Central memory CD4-positive, alpha-beta T cell (primary cell): ENCODE measurements around the gene CSF3R.

ENCODE experiments used
- DNase-seq: peaks from one replicate; pipeline ENCODE4 v3.0.0; 2022
- total RNA-seq, 3 experiments: gene quantifications; one replicate each; lab custom pipeline; 2026; lab: John Stamatoyannopoulos, UW

Gene CSF3R
- total RNA-seq, result 0 to 0.19 (median 0) reads per million in 3 experiments

DNA sequence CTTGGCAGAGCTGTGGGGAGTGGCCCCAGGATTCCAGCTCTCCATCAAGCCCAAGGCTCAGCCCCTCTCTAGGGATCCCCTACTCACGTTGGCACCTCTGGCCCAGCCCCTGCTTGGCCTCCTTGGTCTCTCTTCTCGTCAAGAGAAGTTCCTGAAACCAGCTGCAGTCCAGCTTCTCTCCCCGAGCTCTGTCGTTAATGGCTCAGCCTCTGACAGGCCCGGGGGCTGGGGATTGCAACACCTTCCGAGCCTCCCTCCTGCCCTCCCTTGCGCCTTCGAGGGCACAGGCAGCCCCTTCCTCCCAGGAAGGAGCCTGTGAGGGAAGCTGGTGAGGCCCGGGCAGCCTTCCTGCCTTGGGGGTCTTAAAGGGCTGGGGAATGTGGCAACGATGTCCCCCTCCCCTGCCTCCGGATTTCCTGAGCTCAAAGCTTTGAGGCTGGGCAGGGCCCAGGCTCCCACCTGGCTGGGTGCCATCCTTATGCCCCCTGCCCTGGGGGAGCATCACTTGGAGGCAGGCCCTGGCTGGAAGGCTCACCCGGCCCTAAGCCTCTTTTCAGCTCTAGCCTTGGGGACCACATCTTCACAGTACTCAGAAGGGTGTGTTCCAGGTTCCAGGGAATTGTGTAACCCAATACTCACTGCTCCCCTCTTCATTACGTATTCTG lies at the start of gene CSF3R:
CSF3R (minus strand) TSS at position 190 of the 665 bp plus-strand sequence. CDS start 3,417 bp downstream, outside the sequence.
- DNase-seq, result no peak

GRCh38 chr1:36531833-36532232 lies 49.1 kb upstream of the CSF3R start:
- DNase-seq, result no peak

GRCh38 chr1:36530791-36531190 lies 48.1 kb upstream of the CSF3R start:
- no peak for DNase-seq

DNA sequence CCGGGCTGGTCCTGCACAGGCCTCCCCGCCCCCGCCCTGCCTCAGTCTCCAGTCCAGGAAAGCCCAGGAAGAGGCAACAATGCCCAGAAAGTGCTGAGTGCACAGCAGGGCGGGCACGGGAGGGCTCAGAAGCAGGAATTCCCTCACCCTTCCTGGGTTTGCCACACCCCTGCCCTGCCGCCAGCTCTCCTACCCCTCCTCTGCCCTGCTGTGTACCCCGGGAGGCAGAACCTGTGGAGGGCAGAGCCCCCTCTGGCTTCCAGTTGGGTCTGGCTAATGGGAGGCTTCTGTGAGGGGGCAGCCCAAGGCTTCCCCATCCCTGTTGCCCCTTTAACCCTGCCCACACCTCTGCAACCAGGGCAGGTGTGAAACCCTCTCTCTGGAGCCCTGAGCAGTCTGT lies 47.5 kb upstream of the CSF3R start:
- no peak for DNase-seq

- no peak for DNase-seq
Measured at GRCh38 chr1:36529769-36530260, 47.1 kb upstream of the CSF3R start.

DNA sequence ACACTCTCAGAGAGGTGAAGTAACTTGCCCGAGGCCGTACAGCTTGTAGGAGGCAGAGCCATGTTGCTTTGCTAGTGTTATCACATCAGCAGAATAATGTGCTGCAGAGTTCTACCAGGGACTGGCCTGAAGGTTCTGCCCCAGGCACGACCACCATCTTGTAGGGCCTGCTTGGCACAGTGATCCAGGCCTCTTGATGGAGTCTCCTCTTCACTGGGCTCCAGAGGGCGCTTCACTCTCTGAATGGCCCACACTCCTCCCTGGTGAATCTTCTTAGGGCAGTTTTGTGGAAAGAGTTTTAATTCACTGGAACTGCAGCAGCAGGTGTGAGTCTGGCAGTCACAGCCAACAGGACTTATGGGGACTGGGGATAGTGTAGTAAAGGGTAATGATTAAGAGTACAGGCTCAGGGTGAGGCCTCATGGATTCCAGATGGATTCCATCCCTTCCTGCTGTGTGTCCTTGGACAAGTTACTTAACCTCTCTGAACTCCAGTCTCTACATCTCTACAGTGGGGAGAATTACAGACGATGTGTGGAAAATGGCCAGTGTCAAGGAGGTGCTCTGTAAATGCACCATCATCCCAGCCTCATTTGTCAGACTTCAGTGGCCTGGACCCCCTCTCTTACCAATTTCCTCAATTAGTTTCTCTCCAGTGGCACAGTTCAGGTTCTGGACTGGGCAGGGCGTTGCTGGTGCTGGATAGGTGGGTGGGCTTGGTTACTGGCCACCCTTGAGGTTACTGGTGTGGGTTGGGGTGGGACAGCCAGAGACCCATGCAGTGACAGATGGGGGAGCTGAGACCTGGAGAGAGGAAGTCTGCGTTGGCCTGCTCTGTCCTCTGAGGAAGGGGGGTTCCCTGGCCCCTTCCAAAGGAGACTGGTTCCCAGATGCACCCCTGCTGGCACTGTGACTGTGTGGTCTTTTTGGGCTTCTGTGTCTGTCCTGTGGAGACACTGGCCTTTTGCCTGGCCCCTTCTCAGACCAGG lies 45.9 kb upstream of the CSF3R start:
- no peak for DNase-seq

DNA sequence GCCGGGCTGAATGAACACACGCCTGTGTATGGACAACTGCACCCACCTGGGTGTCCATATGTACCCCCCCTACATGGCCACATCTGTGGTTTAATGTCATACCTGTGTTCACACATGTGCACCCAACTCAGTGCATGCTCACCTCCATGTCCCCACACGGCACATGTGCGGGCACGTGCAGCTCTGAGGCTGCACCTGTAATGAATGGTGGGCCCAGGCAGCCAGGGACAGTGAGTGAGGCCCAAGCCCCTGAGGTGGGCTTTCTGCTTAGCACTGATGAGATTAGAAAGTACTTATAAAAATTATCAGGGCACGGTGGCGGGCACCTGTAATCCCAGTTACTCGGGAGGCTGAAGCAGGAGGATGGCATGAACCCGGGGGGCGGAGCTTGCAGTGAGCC lies 42.5 kb upstream of the CSF3R start:
- no peak for DNase-seq

DNA sequence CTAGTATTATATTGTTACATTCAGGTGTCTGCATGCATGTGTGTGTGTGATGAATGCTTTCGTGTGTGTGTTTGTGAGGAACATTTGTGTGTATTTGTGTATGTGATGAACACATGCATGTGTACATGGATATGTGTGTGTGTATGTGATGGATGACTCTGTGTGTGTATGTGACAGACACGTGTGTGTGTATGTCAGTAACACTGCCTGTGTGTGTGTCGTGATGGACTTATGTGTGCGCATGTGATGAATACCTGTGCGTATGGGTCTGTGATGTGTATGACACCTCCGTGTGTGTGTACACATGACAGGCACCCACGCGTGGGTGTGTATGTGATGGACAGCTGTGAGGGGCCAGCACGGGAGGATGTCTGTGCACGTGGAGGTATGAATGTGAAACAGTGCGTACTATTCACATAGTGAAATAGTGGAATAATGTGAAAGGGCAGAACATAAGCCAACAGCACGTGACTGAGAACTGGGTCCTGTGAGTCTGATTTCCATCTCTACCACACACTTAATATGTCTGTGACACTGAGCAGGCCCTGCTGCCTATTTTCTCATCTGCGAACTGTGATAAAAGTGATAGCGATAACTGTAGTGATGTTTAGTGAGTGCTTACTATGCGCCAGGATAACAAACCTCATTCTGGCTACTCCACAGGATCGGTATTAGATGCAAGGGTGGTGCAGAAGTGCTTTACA lies 41.8 kb upstream of the CSF3R start:
- DNase-seq, result no peak

DNA sequence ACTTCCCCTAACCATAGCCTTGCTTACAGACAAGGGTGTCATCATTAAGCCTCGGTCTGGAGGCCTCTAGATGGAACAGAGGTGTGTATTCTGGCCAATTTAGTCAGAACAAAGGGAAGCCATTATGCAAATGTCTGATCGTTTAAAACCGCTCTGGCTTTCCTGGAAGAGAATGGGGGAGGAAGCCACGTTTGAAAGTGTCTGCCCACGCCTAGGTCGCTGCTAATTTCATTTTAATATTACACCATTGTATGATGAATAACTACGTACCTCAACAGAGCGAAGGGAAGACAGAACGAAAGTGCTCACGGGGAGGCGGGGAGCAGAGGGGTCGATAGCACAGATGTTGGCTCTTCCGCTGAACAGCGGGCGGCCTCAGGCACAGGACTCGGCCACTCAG lies 41.1 kb upstream of the CSF3R start:
- no peak for DNase-seq

DNA sequence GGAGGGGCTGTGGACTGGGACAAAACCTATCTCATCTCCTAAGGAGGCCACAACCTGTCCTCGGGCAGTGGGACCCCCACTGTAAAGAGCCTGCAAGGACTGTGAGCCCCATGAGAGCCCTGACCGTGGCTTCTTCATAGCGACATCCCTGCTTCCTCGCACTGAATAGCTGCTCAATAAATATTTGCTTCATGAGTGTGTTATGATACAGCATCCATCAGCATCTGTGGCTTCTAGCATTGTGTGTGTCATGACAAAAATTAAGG lies 40.5 kb upstream of the CSF3R start:
- DNase-seq, result no peak

- DNase-seq, result no peak
Measured at GRCh38 chr1:36522461-36523229, 39.9 kb upstream of the CSF3R start.

GRCh38 chr1:36522021-36522420 lies 39.3 kb upstream of the CSF3R start:
- no peak for DNase-seq

DNA sequence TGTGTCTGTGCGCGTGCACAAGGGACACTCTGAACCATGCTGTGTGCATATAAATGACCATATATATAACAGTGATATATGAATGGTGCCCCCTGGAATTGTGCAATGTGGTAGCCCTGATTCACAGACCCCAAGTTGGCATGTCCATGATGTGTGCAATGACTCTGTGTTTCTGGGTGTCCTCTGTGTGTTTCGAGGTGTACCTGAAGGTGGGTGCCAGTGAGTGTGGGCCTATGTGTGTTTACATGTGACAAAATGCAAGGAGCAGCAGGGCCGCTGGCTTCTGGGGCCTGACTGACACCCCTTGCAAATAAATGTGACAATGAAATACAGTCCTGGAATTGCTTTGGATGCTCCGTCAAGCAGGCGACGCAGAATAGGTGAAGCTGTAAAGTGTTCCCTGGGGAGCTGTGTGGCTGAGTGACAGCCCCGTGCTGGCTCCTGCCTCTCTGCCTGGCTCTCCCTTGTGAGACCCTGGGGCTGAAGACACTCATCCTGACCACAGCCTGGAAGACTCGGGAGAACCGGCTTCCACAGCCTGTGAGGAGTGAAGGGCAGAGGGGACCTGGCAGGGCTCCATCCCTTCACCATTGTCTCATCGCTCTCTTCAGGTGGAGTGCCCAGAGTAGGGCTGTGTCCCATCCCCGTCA lies 38.2 kb upstream of the CSF3R start:
- no peak for DNase-seq

GRCh38 chr1:36520056-36520455 lies 37.3 kb upstream of the CSF3R start:
- DNase-seq, result no peak

DNA sequence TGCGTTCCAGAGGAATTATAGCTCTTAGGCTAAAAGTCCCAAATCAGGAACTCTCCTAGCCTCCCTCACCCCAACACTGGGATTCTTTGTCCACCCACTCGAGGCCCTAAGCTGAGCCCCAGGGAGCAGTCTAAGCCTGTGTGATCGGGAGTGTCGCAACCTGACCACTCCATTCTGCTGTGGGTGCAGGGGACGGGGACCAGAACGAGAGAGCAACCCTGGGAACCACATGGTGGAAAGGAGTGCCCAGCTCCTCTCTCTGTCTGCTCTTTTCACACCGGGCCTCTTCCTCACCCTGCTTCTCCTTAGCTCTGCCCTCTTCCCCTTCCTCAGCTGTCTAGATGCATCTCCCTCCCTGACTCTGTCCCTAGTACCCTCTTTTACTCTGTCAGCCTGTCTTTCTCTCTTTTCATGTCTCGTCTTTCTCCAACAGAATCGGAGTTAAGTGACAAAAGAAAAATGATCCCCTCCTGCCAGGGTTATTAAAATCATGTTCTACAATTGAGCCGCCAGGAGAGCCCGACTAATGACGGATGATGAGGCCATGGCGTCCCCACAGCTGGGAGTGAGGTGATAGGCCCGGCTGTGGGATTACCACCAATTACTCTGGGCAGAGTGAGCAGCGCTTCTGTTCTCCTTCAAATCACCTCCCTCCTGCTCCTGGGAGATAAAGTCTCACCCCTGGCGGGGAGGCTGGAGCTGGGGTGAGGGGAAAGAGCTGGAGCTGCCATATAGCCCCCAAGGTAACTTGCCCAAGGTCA lies 34.5 kb upstream of the CSF3R start:
- no peak for DNase-seq

DNA sequence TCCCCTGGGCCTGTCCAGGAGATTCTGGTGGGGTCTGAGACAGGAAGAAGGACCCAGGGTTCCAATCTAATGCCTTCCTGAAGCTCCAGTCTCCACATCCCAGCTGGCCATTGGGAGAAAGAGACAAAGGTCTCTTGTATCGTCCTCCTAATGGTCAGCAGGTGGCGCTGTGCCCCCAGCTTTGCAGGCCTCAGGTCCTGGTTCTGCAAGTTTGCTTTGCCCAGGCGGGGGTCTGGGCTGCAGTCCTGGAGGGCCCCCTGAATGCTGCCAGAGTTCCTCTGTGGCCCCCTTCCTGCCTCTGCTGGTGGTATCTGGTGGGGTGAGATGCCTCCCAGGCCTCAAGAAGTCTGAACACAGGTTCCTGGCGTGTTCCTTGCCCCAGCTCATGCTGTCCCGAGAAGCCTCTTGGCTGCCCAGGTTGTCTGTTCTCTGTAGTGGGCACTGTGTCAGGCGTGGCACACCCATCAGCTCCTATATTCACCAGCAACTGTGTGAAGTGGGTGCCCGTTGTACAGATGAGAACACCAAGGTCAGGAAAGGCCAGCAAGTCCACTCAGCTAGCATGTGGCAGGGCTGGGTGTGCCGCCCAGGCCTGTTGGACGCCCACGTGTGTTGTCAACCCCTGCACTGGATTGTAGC lies 33.8 kb upstream of the CSF3R start:
- DNase-seq, result peak; percentile 14

- no peak for DNase-seq
Measured at GRCh38 chr1:36515315-36516138, 32.8 kb upstream of the CSF3R start.

- no peak for DNase-seq
Measured at GRCh38 chr1:36514501-36514900, 31.8 kb upstream of the CSF3R start.

GRCh38 chr1:36513676-36514473 lies 31.2 kb upstream of the CSF3R start:
- DNase-seq, result no peak
